ENCODE measurements around the gene MAST3.
"Not testable (repeated sequence)": the region's sequence is repeated elsewhere in the genome, so short reads cannot be mapped to it uniquely, and the experiment has no call there.

MAST3 gene

DNA sequence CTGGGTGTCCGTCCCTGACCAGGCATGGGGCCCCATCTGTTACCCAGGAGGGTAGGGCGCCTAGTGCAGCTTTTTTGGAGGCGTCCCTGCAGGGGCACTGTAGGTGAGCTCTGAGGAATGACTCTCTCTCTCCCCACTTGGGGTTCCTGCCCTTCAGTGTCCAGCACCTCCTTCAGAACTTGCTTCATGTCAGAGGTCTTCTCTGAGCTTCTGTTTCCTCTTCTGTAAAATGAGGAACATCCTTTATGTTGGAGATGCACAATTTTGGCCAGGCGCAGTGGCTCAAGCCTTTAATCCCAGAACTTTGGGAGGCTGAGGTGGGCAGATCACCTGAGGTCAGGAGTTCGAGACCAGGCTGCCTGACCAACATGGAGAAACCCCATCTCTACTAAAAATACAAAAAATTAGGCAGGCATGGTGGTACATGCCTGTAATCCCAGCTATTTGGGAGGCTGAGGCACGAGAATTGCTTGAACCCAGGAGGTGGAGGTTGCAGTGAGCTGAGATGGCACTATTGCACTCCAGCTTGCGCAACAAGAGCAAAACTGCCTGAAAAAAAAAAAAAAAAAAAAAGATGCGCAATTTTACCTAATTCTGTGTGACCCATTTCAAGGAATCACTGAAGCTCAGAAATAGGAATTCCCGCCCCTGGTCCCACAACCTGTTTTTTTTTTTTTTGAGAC, 40.2 kb downstream of the MAST3 start:
- no peak for DNase-seq (ENCODE audit: low read depth)

DNA sequence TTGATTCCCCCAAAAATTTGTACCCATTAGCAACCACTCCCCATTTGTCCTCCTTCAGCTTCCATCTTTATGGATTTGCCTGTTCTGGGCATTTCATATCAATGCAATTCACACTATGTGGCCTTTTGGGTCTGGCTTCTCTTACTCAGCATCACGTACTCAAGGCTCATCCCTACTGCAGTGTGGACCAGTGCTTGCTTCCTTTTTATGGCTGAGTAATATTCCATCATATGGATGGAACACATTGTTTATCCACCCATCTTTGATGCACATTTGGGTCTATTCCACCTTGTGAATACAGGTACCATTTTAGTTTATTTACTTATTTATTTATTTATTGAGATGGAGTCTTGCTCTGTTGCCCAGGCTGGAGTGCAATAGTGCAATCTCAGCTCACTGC, 42.9 kb downstream of the MAST3 start:
- no peak for DNase-seq (ENCODE audit: low read depth)

DNA sequence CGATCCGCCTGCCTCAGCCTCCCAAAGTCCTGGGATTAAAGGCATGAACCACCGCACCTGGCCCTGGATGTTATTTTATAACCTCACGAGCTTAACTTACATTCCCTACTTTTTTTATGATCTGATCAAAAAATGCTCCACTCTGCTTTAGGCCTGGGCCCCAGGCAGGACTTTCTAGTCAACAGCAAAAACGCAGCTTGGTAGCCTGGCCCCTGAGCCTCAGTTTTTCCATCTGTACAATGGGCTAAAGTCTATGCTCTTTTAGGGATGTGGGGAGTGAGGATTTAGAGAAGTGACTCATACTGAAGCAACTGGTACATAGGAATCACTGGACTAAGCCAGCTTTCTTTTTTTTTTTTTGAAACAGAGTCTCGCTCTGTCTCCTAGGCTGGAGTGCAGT, 43.5 kb downstream of the MAST3 start:
- DNase-seq (ENCODE audit: low read depth), result no peak

- no peak for DNase-seq (ENCODE audit: low read depth)
Measured at GRCh38 chr19:18143902-18144301, 46.3 kb downstream of the MAST3 start.

DNA sequence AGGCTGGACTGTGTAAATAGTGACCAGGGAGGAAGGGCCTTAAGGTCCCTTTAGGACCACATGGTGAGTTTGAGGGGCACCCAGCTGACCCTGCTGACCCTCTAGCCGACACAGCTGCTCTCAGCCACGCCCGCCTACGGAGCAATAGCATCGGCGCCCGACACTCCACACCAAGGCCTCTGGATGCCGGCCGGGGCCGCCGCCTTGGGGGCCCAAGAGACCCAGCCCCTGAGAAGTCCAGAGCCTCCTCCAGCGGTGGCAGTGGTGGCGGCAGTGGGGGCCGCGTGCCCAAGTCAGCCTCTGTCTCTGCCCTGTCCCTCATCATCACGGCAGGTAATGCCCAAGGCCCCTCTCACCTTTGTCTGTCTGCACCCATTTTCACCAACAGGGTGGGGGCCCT, 46.8 kb downstream of the MAST3 start:
- DNase-seq (ENCODE audit: low read depth), result no peak

DNA sequence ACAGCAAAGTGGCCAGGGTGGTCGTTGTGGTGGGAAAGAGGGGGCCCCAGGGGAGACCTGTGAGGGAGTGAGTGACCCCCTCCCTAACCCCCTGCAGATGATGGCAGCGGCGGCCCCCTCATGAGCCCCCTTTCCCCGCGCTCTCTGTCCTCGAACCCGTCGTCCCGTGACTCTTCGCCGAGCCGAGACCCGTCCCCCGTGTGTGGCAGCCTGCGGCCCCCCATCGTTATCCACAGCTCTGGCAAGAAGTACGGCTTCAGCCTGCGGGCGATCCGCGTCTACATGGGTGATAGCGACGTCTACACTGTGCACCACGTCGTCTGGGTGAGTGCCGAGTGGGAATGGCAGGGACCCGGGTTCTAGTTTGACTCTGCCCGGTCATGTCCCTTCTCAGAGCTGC, 47.3 kb downstream of the MAST3 start:
- no peak for DNase-seq (ENCODE audit: low read depth)

- no peak for DNase-seq (ENCODE audit: low read depth)
Measured at GRCh38 chr19:18145391-18145999, 47.9 kb downstream of the MAST3 start.

DNA sequence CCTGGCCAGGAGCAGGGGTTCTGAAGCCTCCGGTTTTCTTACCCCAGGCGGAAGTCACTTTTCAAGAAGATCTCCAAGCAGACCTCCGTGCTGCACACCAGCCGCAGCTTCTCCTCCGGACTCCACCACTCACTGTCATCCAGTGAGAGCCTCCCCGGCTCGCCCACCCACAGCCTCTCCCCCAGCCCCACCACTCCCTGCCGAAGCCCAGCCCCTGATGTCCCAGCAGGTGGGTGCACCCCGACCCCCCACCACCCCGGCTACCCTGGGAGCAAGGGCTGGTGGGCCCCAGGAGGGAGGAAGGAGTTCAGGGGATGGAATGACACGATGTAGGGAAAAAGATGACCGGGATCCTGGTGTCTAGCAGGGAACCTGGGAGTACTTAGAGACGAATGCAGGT, 49.8 kb downstream of the MAST3 start:
- DNase-seq (ENCODE audit: low read depth), result no peak

DNA sequence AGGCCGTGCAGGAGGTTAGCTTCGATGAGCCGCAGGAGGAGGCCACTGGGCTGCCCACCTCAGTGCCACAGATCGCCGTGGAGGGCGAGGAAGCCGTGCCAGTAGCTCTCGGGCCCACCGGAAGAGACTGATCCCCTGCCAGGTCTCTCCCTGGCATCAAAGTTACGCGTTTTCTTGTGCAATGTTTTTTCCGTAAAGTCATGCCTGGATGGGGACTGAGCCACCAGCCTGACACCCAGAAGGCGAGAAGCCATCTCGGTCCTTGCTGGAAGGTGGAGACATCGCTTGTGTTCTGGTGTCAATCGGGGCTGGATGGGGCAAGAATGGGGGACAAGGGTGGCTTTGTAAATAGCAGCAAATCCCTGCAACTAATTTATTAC, 52.0 kb downstream of the MAST3 start:
- no peak for DNase-seq (ENCODE audit: low read depth)

- DNase-seq (ENCODE audit: low read depth), result no peak
Measured at GRCh38 chr19:18150776-18151624, 53.4 kb downstream of the MAST3 start.

GRCh38 chr19:18152442-18152816, 54.9 kb downstream of the MAST3 start:
- peak; percentile 90 for DNase-seq (ENCODE audit: low read depth)

DNA sequence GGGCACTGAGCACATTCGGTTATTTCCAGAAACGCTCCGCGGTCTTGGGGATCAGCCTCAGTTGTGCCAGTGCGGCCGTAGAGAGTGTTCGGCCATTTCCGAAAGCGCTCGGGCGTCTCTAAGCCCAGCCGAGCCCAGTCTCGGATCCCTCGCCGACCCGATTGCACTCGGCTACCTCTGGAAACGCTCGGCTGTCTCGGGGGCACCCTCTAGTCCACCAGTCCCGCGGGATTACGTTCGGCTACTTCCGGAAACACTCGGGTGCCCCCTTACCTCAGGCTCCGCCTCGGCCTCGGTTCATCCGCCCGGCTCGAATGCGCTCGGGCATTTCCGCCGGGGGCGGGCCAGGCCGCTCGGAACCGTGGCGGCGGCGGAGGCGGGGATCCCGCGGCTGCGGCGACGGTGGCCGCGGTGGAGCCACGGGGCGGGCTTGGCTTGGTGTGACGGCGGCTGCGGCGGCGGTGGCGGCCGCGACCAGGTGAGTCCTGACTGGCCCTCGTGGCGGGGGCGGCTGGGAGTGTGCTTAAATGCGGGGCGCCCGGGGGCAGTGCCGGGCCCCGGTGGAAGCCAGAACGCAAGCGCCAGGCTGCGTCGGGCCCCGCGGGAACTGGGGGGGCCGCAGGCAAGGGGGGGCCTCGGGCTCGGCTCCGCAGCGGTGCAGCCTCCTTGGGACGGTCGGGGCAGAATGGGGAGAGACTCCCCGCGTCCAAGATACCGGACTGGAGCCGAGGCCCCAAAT, 55.4 kb downstream of the MAST3 start, which contains the start of gene PIK3R2:
Gene PIK3R2 (plus strand): TSS at position 347 of the 739 bp plus-strand sequence. CDS start 2,717 bp downstream, outside the sequence.
- DNase-seq (ENCODE audit: low read depth), result peak; percentile 85

- no peak for DNase-seq (ENCODE audit: low read depth)
Measured at GRCh38 chr19:18153556-18154134, 56.1 kb downstream of the MAST3 start.

GRCh38 chr19:18155095-18156087, 57.8 kb downstream of the MAST3 start:
- DNase-seq (ENCODE audit: low read depth), result no peak

- DNase-seq (ENCODE audit: low read depth), result no peak
Measured at GRCh38 chr19:18156268-18156667, 58.7 kb downstream of the MAST3 start.

DNA sequence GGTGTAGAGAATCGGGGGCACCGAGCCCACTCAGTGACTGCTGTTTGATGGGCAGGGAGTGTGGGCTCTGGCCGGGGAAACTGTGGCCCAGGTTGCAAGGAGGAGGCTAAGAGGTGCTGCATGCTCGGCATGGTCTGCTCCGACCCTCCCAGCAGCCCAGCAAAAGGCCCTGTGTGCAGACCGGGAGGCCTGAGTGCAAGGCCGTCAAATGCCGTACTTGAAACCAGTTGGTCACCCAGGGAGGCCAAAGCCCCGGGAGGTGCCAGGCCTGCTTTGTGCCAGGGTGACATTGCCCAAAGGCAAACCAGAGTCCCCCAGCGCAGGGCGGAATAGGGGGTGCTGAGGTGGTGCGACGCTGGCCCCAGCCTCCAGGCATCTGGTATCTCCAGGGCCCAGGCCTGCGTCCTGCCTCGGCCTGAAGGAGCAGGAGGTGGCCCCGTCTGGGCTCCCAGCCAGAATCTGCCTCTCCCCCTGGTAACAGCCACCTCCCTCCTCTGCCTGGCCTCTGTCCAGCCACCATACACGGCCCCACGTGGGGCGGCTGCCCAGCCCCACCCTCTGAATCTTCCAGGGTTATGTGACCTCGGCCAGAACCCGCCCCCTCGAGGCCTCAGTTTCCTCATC, 59.4 kb downstream of the MAST3 start:
- peak; percentile 53 for DNase-seq (ENCODE audit: low read depth)

DNA sequence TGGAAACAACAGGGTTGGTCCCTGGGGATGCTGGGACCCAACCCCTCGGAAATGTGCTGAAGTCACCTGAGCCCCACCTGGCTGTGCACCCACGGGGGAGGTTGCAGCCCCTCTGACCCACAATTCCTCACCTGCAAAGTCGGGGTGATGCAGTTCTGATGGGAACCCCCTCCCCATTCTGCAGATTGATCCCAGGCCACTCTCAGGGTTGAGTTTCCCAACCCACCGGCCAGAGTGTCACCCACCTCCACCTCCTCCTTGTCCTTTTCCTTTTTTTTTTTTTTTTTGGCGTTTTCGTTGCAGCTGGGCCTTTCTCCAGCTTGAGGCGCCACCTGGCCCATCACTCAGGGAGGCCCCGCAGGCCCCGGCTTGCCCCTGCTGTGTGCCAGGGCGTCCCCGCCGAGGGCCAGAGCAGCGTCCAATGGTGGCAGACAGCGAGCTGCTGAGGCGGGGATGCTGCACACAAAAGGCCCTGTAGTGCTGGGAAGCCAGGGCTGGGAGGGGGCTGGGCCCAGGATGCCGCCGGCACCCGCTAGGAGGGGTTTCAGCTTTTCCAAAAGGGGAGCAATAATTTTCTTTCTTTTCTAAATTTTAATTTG, 60.0 kb downstream of the MAST3 start:
- DNase-seq (ENCODE audit: low read depth), result no peak

GRCh38 chr19:18158467-18158866, 60.9 kb downstream of the MAST3 start:
- no peak for DNase-seq (ENCODE audit: low read depth)

GRCh38 chr19:18159059-18159616, 61.6 kb downstream of the MAST3 start:
- not testable (repeated sequence) for DNase-seq (ENCODE audit: low read depth)

DNA sequence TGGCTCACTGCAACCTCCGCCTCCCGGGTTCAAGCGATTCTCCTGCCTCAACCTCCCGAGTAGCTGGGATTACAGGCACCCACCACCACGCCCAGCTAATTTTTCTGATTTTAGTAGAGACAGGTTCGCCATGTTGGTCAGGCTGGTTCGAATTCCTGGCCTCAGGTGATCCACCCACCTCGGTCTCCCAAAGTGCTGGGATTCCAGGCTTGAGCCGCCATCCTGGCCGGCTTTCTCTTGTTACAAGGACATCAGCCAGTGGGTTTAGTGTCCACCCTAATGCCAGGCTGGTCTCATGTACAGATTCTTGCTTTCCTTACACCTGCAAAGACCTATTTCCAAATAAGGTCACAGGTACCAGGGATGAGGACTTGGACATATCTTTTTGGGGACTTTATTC, 62.2 kb downstream of the MAST3 start:
- DNase-seq (ENCODE audit: low read depth), result no peak

Data from CMK (cell line).